ENCODE data around the gene GSTM2.

GSTM2 gene

GRCh38 chr1:109629372-109630030 lies 38.4 kb upstream of the GSTM2 start:
- no peak for DNase-seq (ENCODE audit: low read depth in 3 of 3)

GRCh38 chr1:109630081-109630897 lies 37.6 kb upstream of the GSTM2 start:
- DNase-seq (ENCODE audit: low read depth in 3 of 3), result peak in 1 of 3 donors; percentile 45

- DNase-seq (ENCODE audit: low read depth in 3 of 3), result no peak
These were observed 36.9 kb upstream of the GSTM2 start for GRCh38 chr1:109630898-109631512.

- no peak for DNase-seq (ENCODE audit: low read depth in 3 of 3)
These were observed 36.0 kb upstream of the GSTM2 start for GRCh38 chr1:109631513-109632505.

DNA sequence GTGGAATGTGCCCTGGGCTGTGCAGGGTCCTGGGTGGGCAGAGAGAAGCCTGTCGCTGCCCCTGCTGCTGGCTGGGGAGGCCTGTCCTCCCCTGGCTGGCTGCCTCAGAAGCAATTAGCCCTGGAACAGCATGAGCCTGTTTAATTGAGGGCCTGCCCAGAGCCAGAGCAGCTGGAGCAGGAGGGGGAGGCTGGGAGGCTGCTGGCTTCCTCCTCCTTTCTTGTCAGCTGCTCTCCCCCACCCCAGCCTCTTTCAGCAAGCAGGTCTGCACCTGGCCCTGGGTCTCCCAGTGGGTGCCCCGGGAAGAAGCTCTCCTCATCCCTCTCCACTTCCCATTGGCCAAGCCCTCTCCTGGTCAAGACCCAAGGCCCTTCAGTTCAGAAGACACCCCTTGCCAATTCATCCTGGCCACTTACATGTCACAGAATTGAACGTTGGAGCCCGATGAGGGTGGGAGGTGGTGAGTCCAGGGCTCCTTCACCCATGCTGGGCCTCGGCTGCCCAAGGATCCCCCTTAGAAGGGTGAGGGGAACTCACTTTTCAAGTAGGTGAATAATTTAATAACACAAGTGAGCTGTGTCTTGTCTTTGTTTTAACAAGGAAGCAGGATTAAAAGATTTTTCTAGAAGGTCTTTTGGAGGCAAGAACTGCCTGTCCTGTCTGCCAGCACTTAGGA lies 35.0 kb upstream of the GSTM2 start:
- DNase-seq (ENCODE audit: low read depth in 3 of 3), result no peak

DNA sequence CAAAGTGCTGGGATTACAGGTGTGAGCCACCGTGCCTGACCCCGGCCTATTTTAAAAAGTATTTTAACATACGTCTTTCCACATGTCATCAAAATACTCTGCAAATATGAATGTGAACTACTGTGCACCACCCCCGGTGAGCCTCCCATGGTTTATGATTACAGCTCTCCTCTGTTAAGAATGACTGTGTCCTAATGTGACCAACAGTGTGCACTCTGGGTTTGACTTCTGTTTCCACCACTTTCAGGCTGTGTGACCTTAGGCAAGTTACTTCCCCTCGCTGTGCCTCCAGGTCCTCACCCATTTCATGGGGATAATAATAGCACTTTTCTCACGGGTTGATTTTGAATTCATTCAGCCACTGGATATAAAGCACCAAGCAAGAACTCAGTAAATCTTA lies 33.6 kb upstream of the GSTM2 start:
- no peak for DNase-seq (ENCODE audit: low read depth in 3 of 3)

GRCh38 chr1:109634771-109635750 lies 32.8 kb upstream of the GSTM2 start:
- no peak for DNase-seq (ENCODE audit: low read depth in 3 of 3)

DNA sequence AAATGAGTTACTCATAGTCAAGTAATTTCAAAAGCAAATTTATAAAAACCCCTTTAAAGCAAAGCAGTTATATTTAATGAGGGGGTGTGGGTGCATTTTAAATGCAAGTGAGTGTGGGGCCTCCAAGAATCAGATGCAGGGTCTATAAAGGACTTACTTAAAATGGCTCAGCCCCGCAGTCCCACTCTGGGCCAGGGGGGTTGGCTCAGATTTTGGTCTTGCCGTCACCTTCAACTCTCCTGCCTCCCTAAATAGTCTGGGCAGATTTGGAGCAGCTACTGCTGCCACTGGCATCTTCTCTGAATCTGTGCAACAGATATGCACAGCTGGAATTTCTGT lies 32.0 kb upstream of the GSTM2 start:
- DNase-seq (ENCODE audit: low read depth in 3 of 3), result no peak

DNA sequence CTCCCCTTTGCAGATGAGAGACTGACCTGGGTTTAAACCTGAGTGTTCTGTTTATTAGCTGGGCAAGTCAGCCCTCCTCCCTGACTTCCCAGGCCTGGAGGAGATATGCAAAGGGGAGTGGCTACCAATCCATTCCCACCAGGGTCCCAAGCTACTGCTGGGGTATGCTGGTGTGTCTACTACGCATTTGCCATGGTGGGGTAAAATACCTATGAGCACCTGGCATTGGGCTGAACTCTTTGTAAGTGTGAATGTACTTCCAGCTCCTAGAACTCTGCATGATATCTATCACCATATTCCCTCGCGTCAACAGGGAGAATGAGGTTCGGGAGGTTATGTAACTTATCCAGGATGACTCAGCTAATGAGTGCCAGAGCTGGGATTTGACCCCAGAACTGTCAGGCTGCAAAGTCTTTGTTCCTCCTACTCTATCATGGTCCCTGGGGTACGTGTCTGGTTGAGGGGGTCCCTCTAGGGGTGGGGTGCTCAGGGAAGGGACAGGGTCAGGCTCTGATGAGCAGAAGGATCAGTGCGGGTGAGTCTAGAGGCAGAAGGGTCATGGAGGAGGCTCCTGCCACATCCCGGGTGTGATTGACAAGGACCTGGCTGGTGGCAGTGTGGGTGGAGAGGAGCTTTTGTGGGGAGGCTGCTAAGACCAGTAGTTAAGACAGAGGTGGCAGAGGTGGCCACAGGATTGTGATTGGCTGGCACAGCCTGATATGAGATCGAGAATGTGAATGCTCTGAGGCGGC lies 31.5 kb upstream of the GSTM2 start:
- DNase-seq (ENCODE audit: low read depth in 3 of 3), result no peak

GRCh38 chr1:109637446-109637845 lies 30.4 kb upstream of the GSTM2 start:
- no peak for DNase-seq (ENCODE audit: low read depth in 3 of 3)

GRCh38 chr1:109639063-109639840 lies 28.6 kb upstream of the GSTM2 start:
- no peak for DNase-seq (ENCODE audit: low read depth in 3 of 3)

DNA sequence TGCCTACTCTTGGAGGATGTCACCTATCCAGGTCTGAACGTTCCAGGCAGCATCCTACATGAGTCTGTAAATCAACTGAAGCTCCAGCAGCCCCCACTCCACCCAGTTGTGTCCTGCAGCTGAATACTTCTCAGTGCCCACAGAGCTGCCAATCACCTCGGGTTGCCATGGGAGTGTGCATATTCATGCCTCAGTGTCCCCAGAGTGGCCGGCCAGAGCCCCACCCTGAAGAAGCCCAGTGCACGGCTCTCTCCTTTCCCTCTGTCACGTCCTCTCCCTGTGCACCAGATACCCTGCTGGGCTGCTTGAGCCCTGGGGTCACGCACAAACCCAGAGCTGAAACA lies 28.0 kb upstream of the GSTM2 start:
- DNase-seq (ENCODE audit: low read depth in 3 of 3), result no peak

DNA sequence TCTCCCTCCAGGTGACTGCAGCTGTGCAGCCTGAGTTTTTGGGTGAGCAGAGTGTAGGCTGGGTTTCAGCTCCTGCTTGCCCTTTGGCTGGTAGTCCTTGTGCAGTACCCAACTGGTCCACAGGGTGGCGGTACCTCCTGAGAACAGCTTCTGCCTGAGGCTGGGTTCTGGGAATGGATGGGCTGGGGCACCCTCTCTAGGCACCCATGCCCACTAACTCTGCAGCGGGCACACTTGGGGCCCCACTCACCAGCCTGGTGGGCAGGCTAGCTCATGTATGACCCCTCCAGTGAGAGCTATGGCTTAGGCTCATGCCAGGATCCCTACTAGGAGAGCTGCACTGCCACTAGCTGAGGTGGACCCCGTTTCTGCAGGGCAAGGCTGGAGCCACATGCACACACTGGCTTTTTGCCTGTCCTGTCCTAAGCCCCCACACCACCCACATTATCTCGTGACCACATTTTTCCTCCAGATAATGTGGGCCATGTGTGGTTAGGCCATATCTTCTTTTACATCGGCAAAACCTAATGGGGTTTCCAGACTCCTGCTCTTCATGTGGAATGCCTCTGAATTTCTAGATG lies 27.5 kb upstream of the GSTM2 start:
- peak; percentile 82 to 91 (median 89) for DNase-seq (ENCODE audit: low read depth in 3 of 3)

GRCh38 chr1:109641078-109641740 lies 26.6 kb upstream of the GSTM2 start:
- DNase-seq (ENCODE audit: low read depth in 3 of 3), result no peak

DNA sequence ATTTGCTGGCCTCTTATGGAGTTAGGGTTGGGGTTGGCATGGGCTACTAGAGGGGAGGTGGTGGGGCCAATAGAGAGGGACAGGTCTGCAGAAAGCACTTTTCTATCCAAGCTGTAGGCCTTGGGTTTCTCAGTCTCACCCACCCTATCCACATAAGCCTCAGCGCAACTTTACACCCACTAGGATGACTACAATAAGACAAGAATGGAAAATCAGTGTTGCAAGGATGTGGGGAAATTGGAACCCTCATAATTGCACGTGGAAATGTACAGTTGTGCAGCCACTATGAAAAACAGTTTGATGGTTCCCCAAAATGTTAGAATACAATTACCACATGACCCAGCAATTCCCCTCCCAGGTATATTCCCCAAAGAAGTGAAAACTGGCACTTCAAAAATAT lies 26.0 kb upstream of the GSTM2 start:
- no peak for DNase-seq (ENCODE audit: low read depth in 3 of 3)

GRCh38 chr1:109642626-109643025 lies 25.2 kb upstream of the GSTM2 start:
- DNase-seq (ENCODE audit: low read depth in 3 of 3), result no peak

- peak; percentile 74 to 91 (median 81) for DNase-seq (ENCODE audit: low read depth in 3 of 3)
These were observed 24.2 kb upstream of the GSTM2 start for GRCh38 chr1:109643385-109644230.

Measured in stimulated activated CD4-positive, alpha-beta T cell treated with anti-CD3 and anti-CD28 coated beads, TNF-alpha, amount 100 ng/mL, for 48 hours (primary cell).